ENCODE data around the gene LBX2.

LBX2 gene

GRCh38 chr2:74457549-74458131 is 41.8 kb downstream of the LBX2 start:
- DNase-seq (ENCODE audit: low read depth): no peak
- H3K4me3 ChIP-seq (ENCODE audit: low read length): peak overlapping the region; percentile 79
- no peak for TF ChIP-seq CTCF (conservative IDR thresholded peaks at IDR 0.05; ENCODE audit: low read length)

DNA sequence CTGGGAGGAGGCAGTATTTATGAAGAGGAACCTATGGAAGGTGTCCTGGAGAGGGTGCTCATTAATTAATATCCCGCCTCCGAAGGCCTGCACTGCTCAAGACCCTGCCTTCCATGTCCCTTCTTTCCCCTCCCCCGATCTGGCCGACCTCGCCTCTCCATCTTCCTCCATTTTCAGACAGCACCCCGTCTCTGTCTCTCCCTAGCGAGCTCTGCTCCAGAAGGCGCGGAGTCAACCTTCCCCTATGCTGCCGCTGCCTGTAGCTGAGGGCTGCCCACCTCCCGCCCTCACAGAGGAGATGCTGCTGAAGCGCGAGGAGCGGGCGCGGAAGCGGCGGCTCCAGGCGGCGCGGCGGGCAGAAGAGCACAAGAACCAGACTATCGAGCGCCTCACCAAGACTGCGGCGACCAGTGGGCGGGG is 42.3 kb downstream of the LBX2 start:
- no peak for TF ChIP-seq CTCF (conservative IDR thresholded peaks at IDR 0.05; ENCODE audit: low read length)

DNA sequence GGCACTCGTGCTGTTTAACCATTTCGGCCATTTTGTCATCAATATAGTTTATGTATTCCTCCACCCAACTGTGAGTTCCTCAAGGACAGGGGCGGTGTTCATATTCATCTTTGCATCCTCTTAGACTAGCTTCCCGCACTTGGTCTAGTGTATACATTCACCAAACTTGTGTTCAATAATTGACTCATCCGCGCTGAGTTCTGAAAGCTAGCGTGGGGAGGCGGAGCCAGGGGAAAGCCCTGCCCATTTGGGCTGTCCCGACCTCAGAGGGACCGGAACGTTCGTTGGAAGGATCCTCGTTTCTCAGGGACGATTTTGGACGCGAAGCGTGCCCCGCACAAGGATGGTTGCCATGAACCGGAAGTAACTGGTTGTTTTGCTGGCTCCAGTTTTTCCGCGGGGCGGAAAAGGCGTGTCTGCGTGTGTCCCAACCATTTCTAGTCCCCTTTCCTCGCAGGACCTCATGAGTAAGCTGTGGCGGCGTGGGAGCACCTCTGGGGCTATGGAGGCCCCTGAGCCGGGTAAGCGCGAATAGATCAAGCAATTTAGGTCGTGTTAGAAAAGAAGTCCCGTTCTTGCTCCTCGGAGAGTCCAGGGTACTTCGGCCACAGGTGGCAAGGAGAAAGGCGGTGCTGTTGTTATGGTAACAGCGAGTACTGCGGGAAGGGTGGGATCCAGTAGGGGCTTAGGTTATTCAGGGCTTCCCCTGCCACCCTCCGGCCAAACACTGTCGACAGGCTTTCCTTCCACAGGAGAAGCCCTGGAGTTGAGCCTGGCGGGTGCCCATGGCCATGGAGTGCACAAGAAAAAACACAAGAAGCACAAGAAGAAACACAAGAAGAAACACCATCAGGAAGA is 44.5 kb downstream of the LBX2 start, which contains the start of gene INO80B:
INO80B (plus strand) TSS at position 434 of the 858 bp plus-strand sequence; CDS start at position 464, 30 bp downstream.
- TF ChIP-seq CTCF (conservative IDR thresholded peaks at IDR 0.05; ENCODE audit: low read length): no peak
- peak within 1 kb of the TSS; percentile 92 for H3K4me3 ChIP-seq (ENCODE audit: low read length)
- peak; percentile 98 for DNase-seq (ENCODE audit: low read depth)

More for the DNA sequence above, 42.3 kb downstream of the LBX2 start:
- DNase-seq (ENCODE audit: low read depth): no peak
- peak overlapping the region; percentile 79 for H3K4me3 ChIP-seq (ENCODE audit: low read length)

GRCh38 chr2:74450570-74451190 is 48.7 kb downstream of the LBX2 start:
- no peak overlapping the region for H3K4me3 ChIP-seq (ENCODE audit: low read length)
- DNase-seq (ENCODE audit: low read depth): no peak
- TF ChIP-seq CTCF (conservative IDR thresholded peaks at IDR 0.05; ENCODE audit: low read length): no peak

DNA sequence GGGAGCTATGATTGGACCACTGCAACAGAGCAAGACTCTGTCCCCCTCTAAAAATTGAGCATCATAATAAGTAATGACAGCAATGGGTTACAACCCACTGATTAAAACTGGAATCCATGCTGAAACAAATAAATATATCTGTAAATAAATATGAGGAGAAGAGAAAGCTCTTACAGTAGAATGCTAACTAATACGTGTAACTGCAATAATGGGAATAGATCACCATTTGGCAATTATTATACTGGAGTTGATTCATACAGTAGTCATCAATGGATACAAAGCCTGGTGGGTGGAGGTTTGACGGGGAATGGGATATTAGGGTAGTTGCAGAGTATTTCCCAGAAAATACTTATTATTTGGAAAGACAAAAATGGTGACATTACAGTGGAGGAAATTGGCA is 50.6 kb downstream of the LBX2 start:
- DNase-seq (ENCODE audit: low read depth): no peak
- H3K4me3 ChIP-seq (ENCODE audit: low read length): no peak overlapping the region
- no peak for TF ChIP-seq CTCF (conservative IDR thresholded peaks at IDR 0.05; ENCODE audit: low read length)
